H1 (cell line): Measurements from ENCODE around the gene LINGO4. TPM values are rescaled to one million over a fixed set of nuclear protein-coding genes. Genes with fewer than 3 reads are reported as not detected.

ENCODE experiments used
- CTCF ChIA-PET: fragments of 300-600 bp; sonication (Branson Sonifier 250); formaldehyde crosslinking; loops from one replicate; lab custom pipeline; 2021; ENCODE audit not compliant: partially characterized antibody; lab: Charles Lee
- POLR2A ChIA-PET: fragments of 300-600 bp; sonication (Branson Sonifier 250); formaldehyde crosslinking; loops from one replicate; lab custom pipeline; 2021; ENCODE audit warnings: inconsistent platforms; ENCODE audit not compliant: partially characterized antibody; lab: Charles Lee
- DNase-seq, 2 experiments: peaks; one replicate each; pipeline versions ENCODE4 v3.0.0 to v3.0.0-alpha.2; 2010 to 2022; ENCODE audit warnings: low spot score in 2 of 2, low read depth in 1 of 2, mixed read lengths in 1 of 2
- FAIRE-seq: peaks from 2 replicates; lab custom pipeline; 2011; peaks lifted over from hg19 to GRCh38; lab: Jason Lieb, UNC
- H2AFZ ChIP-seq: 2 replicates; pipeline ENCODE4 v1.8.1; 2012; ENCODE audit warnings: low read length, inconsistent platforms
- H2AK5ac ChIP-seq: 2 replicates; pipeline ENCODE4 v1.6.1; 2013; ENCODE audit warnings: low read depth, low read length
- H2BK120ac ChIP-seq: replicated peaks from 2 replicates; pipeline ENCODE3; 2013; ENCODE audit warnings: low read depth, low read length, inconsistent platforms
- H2BK12ac ChIP-seq: 2 replicates; pipeline ENCODE4 v1.6.1; 2013; ENCODE audit warnings: low read depth, low read length
- H2BK15ac ChIP-seq: 2 replicates; pipeline ENCODE4 v1.6.1; 2013; ENCODE audit warnings: low read length
- H2BK20ac ChIP-seq: 2 replicates; pipeline ENCODE4 v1.6.1; 2013; ENCODE audit warnings: low read length
- H2BK5ac ChIP-seq: 2 replicates; pipeline ENCODE4 v1.6.1; 2013; ENCODE audit warnings: low read depth, low read length
- H3K14ac ChIP-seq: 2 replicates; pipeline ENCODE4 v1.6.1; 2013; ENCODE audit warnings: inconsistent platforms; ENCODE audit not compliant: insufficient read length
- H3K18ac ChIP-seq: 2 replicates; pipeline ENCODE4 v1.6.1; 2013; ENCODE audit warnings: low read length; ENCODE audit errors: extremely low read depth
- H3K23ac ChIP-seq: 2 replicates; pipeline ENCODE4 v1.6.1; 2013; ENCODE audit warnings: inconsistent platforms; ENCODE audit not compliant: insufficient read length
- H3K23me2 ChIP-seq: 2 replicates; pipeline ENCODE4 v1.6.1; 2013; ENCODE audit warnings: low read depth, low read length
- H3K27ac ChIP-seq: 2 replicates; pipeline ENCODE4 v1.6.1; 2011; ENCODE audit warnings: low read depth, low read length, inconsistent platforms
- H3K27me3 ChIP-seq, 4 experiments: replicated peaks in 1 of 4; 1 replicate in 1 of 4; 2 replicates in 3 of 4; pipeline versions ENCODE4 v1.6.1 to v1.8.1; 2011 to 2013; ENCODE audit warnings: low read length in 3 of 4, mild to moderate bottlenecking in 3 of 4, inconsistent platforms in 2 of 4, mixed read lengths in 2 of 4, moderate library complexity in 1 of 4; ENCODE audit not compliant: control insufficient read depth in 3 of 4, insufficient read depth in 3 of 4; ENCODE audit errors: extremely low read depth in 1 of 4
- H3K36me3 ChIP-seq, 4 experiments: 2 replicates each; pipeline versions ENCODE4 v1.6.1 to v1.8.1; 2011 to 2013; ENCODE audit warnings: mild to moderate bottlenecking in 4 of 4, low read length in 3 of 4, moderate library complexity in 2 of 4, control low read depth in 1 of 4, inconsistent platforms in 1 of 4; ENCODE audit not compliant: insufficient read depth in 4 of 4, control insufficient read depth in 2 of 4
- H3K4ac ChIP-seq: replicated peaks from 2 replicates; pipeline ENCODE3; 2013; ENCODE audit warnings: low read length, low read depth, mixed read lengths, inconsistent platforms; ENCODE audit not compliant: insufficient read length
- H3K4me1 ChIP-seq, 4 experiments: replicated peaks in 1 of 4; 1 replicate in 1 of 4; 2 replicates in 3 of 4; pipeline versions ENCODE4 v1.6.1 to v1.8.1; 2011 to 2013; ENCODE audit warnings: low read length in 3 of 4, inconsistent platforms in 2 of 4, mixed read lengths in 1 of 4; ENCODE audit not compliant: insufficient read depth in 4 of 4, control insufficient read depth in 3 of 4
- H3K4me2 ChIP-seq, 2 experiments: 2 replicates each; pipeline versions ENCODE4 v1.6.1 to v1.8.1; 2011 to 2013; ENCODE audit warnings: low read depth in 2 of 2, low read length in 2 of 2, control low read depth in 1 of 2, inconsistent platforms in 1 of 2, mild to moderate bottlenecking in 1 of 2; ENCODE audit not compliant: insufficient read depth in 1 of 2
- H3K4me3 ChIP-seq, 4 experiments: fragments of 200-600, 300-600 bp in 1 of 4; sonication (generic), shearing (Covaris generic), sonication (Bioruptor Twin) in 1 of 4; 2 replicates each; pipeline versions ENCODE4 v1.5.1 to v1.8.1; 2011 to 2016; ENCODE audit warnings: low read length in 4 of 4, low read depth in 3 of 4, control low read depth in 2 of 4, inconsistent platforms in 2 of 4, mild to moderate bottlenecking in 2 of 4, mixed read lengths in 1 of 4, moderate library complexity in 1 of 4; ENCODE audit not compliant: insufficient read depth in 2 of 4; ENCODE audit errors: extremely low read depth in 1 of 4
- H3K56ac ChIP-seq: replicated peaks from 2 replicates; pipeline ENCODE3; 2013; ENCODE audit warnings: low read depth, mild to moderate bottlenecking, mixed read lengths, low read length, inconsistent platforms; ENCODE audit not compliant: insufficient read length
- H3K79me1 ChIP-seq: 2 replicates; pipeline ENCODE4 v1.6.1; 2013; ENCODE audit warnings: low read depth, low read length, control low read depth
- H3K79me2 ChIP-seq, 2 experiments: 2 replicates each; pipeline versions ENCODE4 v1.6.1 to v1.8.1; 2012 to 2013; ENCODE audit warnings: low read length in 2 of 2, mild to moderate bottlenecking in 2 of 2, inconsistent platforms in 1 of 2; ENCODE audit not compliant: insufficient read depth in 2 of 2, control insufficient read depth in 1 of 2
- H3K9ac ChIP-seq, 4 experiments: replicated peaks in 1 of 4; 1 replicate in 1 of 4; 2 replicates in 3 of 4; pipeline versions ENCODE4 v1.6.1 to v1.8.1; 2011 to 2013; ENCODE audit warnings: low read depth in 3 of 4, low read length in 3 of 4, control low read depth in 2 of 4, mild to moderate bottlenecking in 2 of 4, moderate library complexity in 2 of 4, inconsistent platforms in 1 of 4; ENCODE audit errors: extremely low read depth in 1 of 4
- H3K9me3 ChIP-seq, 2 experiments: 2 replicates each; pipeline versions ENCODE4 v1.6.1 to v1.8.1; 2012 to 2013; ENCODE audit warnings: mild to moderate bottlenecking in 2 of 2, moderate library complexity in 2 of 2, control low read depth in 1 of 2, inconsistent platforms in 1 of 2, low read depth in 1 of 2, low read length in 1 of 2, mixed read lengths in 1 of 2; ENCODE audit not compliant: insufficient read depth in 2 of 2
- H4K20me1 ChIP-seq, 2 experiments: replicated peaks in 1 of 2; 2 replicates each; pipeline versions ENCODE3 to v1.8.1; 2011 to 2013; ENCODE audit warnings: inconsistent platforms in 2 of 2, low read length in 2 of 2, mild to moderate bottlenecking in 1 of 2; ENCODE audit not compliant: insufficient read depth in 2 of 2, control insufficient read depth in 1 of 2
- H4K5ac ChIP-seq: 2 replicates; pipeline ENCODE4 v1.6.1; 2013; ENCODE audit warnings: low read length, low read depth, mixed read lengths, inconsistent platforms; ENCODE audit not compliant: insufficient read length
- H4K8ac ChIP-seq: 2 replicates; pipeline ENCODE4 v1.8.0; 2013; ENCODE audit warnings: mild to moderate bottlenecking, moderate library complexity, low read length, inconsistent platforms; ENCODE audit not compliant: insufficient read depth; ENCODE audit errors: extremely low read depth
- H4K91ac ChIP-seq: replicated peaks from 2 replicates; pipeline ENCODE3; 2013; ENCODE audit warnings: low read length, mixed read lengths, inconsistent platforms; ENCODE audit not compliant: insufficient read length
- SAP30 ChIP-seq: fragments of 300-600 bp; sonication (generic); IDR thresholded peaks from 2 replicates; pipeline ENCODE4 v1.7.1; 2012; ENCODE audit warnings: low read length, moderate library complexity, mild to moderate bottlenecking, inconsistent platforms; ENCODE audit not compliant: insufficient read depth, insufficient replicate concordance
- SIN3A ChIP-seq, 2 experiments: IDR thresholded peaks in 1 of 2; conservative IDR thresholded peaks in 1 of 2; 2 replicates each; pipeline ENCODE4 v1.6.1; 2011 to 2012; ENCODE audit warnings: low read length in 2 of 2, improper control_type of control experiment in 1 of 2, low read depth in 1 of 2, mild to moderate bottlenecking in 1 of 2
- WGBS, 2 experiments: shearing (Covaris generic) in 1 of 2; methylation state at CpG; one replicate each; pipeline versions ENCODE4 v1.1.6 to v1.1.7; 2013 to 2015; ENCODE audit warnings: low lambda C conversion rate in 2 of 2, mixed read lengths in 2 of 2, inconsistent platforms in 1 of 2, low coverage in 1 of 2, missing lambda C conversion rate in 1 of 2; ENCODE audit not compliant: insufficient replicate concordance in 2 of 2, insufficient coverage in 1 of 2, insufficient read length in 1 of 2; ENCODE audit errors: extremely low coverage in 1 of 2, missing lambda C conversion rate in 1 of 2; 5-methylcytosine and 5-hydroxymethylcytosine counted together
- polyA plus RNA-seq, 7 experiments: library from polyadenylated mRNA; depleted of rRNA in 3 of 7; stranded (reverse) in 5 of 7; unstranded in 2 of 7; fragments of >200 nt in 5 of 7; fragments of 200-250 nt in 2 of 7; gene quantifications; 1 replicate in 5 of 7; 2 replicates in 1 of 7; 4 replicates in 1 of 7; pipeline versions ENCODE4 v1.2.1 to v1.2.3, GENCODE V29; 2011 to 2013; ENCODE audit warnings: missing spikeins in 2 of 7, mixed read lengths in 2 of 7
- total RNA-seq: library from RNA; stranded (reverse); fragmentation: NEBNext Ultra II Directional; extraction: Animal tissue kit (Norgen Biotek cat#: 25700); gene quantifications from 2 replicates; pipeline ENCODE4 v1.2.1, GENCODE V29; 2021
- TF ChIP-seq, protein P1 (sequence below): IDR thresholded peaks from 2 replicates; pipeline ENCODE4 v1.6.1; 2011; ENCODE audit warnings: low read length, improper control_type of control experiment
- TF ChIP-seq, protein P2 (sequence below): IDR thresholded peaks from 2 replicates; pipeline ENCODE4 v1.6.1; 2012; ENCODE audit warnings: inconsistent platforms

The LINGO4 gene
- total and polyA plus RNA-seq, 2 of the 8 experiments (the other 6 are each of a cell fraction or from before 2014, with no cell fraction given) = 0.03 TPM; not detected in 1

DNA sequence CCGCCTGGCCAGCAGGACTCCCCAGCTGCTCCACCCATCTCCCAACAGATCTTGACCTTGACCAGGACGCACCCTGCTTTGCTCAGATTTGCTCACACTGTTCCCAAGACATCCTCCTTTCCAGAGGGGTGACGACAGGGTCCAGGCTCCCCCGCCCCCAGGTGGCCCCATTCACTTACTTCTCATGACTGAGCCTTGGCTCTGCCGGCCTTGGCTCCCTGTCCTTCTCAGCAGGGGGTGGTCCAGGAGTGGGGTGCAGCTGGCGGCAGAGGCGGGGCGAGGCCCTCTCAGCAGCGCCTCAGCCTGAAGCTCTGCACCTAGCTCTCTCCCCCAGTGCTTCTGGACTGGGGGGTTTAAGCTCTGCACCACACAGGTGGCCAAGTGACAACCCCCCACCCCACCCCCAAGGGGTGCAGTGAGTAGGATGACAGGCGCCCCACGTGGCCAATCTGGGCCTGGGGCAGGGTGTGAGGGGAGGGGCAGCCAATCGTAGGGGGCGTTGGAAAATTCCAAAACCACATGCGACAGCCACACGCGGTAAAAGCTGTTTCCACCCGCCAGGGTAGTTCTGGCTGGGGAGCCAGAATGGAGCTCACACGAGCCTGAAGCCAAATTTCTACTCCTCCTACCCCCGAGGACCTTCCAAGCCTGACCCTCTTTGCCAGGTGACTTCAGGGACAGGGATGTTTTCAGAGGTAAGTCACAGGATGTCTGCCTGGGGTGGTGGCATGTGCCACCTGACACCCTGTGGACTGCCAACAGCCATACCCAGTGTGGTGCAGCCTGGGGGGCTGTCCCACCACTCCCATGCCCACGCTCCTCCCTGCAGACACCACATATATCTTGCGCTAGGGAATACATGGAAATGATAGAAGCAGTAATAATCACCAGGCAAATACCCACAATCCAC lies 20.8 kb upstream of the LINGO4 start:
- Histone ChIP-seq H3K4me3 (peak overlapping the region in 1 of 4 experiments; percentile 33; a peak in 1 of 8 replicates), H3K23me2 (peaks cover 2% of the 10 kb centered on the region; the same call in 1 of the 2 replicates), H2BK12ac (peak overlapping the region; percentile 80; the same call in 1 of the 2 replicates), H3K4me1 (peaks cover 14 to 46% (median 32%) of the 10 kb centered on the region in 4 experiments), H3K56ac (no peak overlapping the region), H2BK20ac (peak overlapping the region; percentile 43; the same call in 1 of the 2 replicates), H3K14ac (no peak overlapping the region), H3K79me1 (no peaks in the 10 kb centered on the region), H3K36me3 (no peaks in the 10 kb centered on the region), H2AK5ac (no peak overlapping the region), H3K9me3 (no peaks in the 10 kb centered on the region), H3K4me2 (peak overlapping the region; percentile 38 to 44), H2AFZ (no peak overlapping the region; the same call in 1 of the 2 replicates), H3K23ac (no peak overlapping the region), H4K5ac (no peak overlapping the region), H4K8ac (peak overlapping the region; percentile 0; the same call in 1 of the 2 replicates), H2BK120ac (no peak overlapping the region), H4K20me1 (no peaks in the 10 kb centered on the region), H4K91ac (no peak overlapping the region), H2BK15ac (peak overlapping the region; percentile 83), H3K79me2 (no peaks in the 10 kb centered on the region), H2BK5ac (no peak overlapping the region; the same call in 1 of the 2 replicates), H3K18ac (peak overlapping the region; percentile 62), H3K9ac (no peak overlapping the region), H3K4ac (no peak overlapping the region), H3K27ac (no peak overlapping the region), H3K27me3 (no peaks in the 10 kb centered on the region)
- FAIRE-seq (no peak), DNase-seq (peak in 1 of 2 experiments; percentile 63)
- ChIA-PET POLR2A (interaction anchor here (0.9 to 3.7 kb wide), 4 partner anchors 14 to 27 kb away, joined by 3 to 20 read pairs (median 4); partner anchors contain the start of gene C2CD4D), CTCF (interaction anchor here (0.5 to 2.4 kb wide), 6 partner anchors 9 to 64 kb away, joined by 3 to 5 read pairs (median 4); partner anchors contain the start of gene C2CD4D)
- TF ChIP-seq, protein P1, sequence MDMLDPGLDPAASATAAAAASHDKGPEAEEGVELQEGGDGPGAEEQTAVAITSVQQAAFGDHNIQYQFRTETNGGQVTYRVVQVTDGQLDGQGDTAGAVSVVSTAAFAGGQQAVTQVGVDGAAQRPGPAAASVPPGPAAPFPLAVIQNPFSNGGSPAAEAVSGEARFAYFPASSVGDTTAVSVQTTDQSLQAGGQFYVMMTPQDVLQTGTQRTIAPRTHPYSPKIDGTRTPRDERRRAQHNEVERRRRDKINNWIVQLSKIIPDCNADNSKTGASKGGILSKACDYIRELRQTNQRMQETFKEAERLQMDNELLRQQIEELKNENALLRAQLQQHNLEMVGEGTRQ = no peak
- no peak for TF ChIP-seq SAP30
- TF ChIP-seq SIN3A (conservative IDR thresholded peaks at IDR 0.05 in 1 of 2, IDR thresholded peaks at IDR 0.05 in 1 of 2; ENCODE audit: low read depth in 1 of 2, low read length in 2 of 2) = 0 out of 4 replicates have a peak, but pooled peaks of 1 of the 2 experiments have one; percentile 13
- TF ChIP-seq, protein P2, sequence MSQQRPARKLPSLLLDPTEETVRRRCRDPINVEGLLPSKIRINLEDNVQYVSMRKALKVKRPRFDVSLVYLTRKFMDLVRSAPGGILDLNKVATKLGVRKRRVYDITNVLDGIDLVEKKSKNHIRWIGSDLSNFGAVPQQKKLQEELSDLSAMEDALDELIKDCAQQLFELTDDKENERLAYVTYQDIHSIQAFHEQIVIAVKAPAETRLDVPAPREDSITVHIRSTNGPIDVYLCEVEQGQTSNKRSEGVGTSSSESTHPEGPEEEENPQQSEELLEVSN = peak; percentile 55
- WGBS, 2 experiments = 49% methylated on average over 21 of the region's 21 CpGs; no CpG with 5 or more reads in 1 of the 2 experiments
